Neuronal stem cell (in vitro differentiated cells): ENCODE measurements around the gene SRY. TPM values are rescaled to one million over a fixed set of nuclear protein-coding genes. Genes with fewer than 3 reads are reported as not detected.

Experiments used
- DNase-seq: peaks from one replicate; pipeline ENCODE4 v3.0.0-alpha.2; 2013; ENCODE audit warnings: low spot score
- H2AFZ ChIP-seq: one replicate; pipeline ENCODE4 v1.6.1; 2013; ENCODE audit warnings: mild to moderate bottlenecking, low read length, inconsistent platforms
- H2AK5ac ChIP-seq: 2 replicates; pipeline ENCODE4 v1.6.1; 2013; ENCODE audit warnings: low read depth, mild to moderate bottlenecking, inconsistent platforms, low read length, moderate library complexity, mixed read lengths
- H2BK120ac ChIP-seq: 2 replicates; pipeline ENCODE4 v1.6.1; 2013; ENCODE audit warnings: low read depth, mild to moderate bottlenecking, inconsistent platforms, low read length, moderate library complexity, mixed read lengths
- H2BK12ac ChIP-seq: one replicate; pipeline ENCODE4 v1.6.1; 2013; ENCODE audit warnings: low read length, inconsistent platforms
- H2BK15ac ChIP-seq: 2 replicates; pipeline ENCODE4 v1.6.1; 2013; ENCODE audit warnings: mild to moderate bottlenecking, low read length, inconsistent platforms, mixed read lengths
- H2BK5ac ChIP-seq: one replicate; pipeline ENCODE4 v1.6.1; 2013; ENCODE audit warnings: inconsistent platforms, mild to moderate bottlenecking, low read length, moderate library complexity
- H3K14ac ChIP-seq: one replicate; pipeline ENCODE4 v1.6.1; 2013; ENCODE audit warnings: low read length, inconsistent platforms
- H3K18ac ChIP-seq: 2 replicates; pipeline ENCODE4 v1.6.1; 2013; ENCODE audit warnings: low read length, inconsistent platforms
- H3K23ac ChIP-seq: 2 replicates; pipeline ENCODE4 v1.6.1; 2013; ENCODE audit warnings: low read depth, mild to moderate bottlenecking, mixed read lengths, low read length, inconsistent platforms; ENCODE audit not compliant: poor library complexity
- H3K27ac ChIP-seq: replicated peaks from 3 replicates; pipeline ENCODE4 v1.5.1; 2013; ENCODE audit warnings: low read length, inconsistent platforms
- H3K27me3 ChIP-seq, 3 experiments: 2 replicates each; pipeline ENCODE4 v1.6.1; 2013; ENCODE audit warnings: low read length in 3 of 3, mild to moderate bottlenecking in 2 of 3, inconsistent platforms in 1 of 3, low read depth in 1 of 3, mixed read lengths in 1 of 3, moderate library complexity in 1 of 3; ENCODE audit not compliant: control insufficient read depth in 3 of 3, insufficient read depth in 3 of 3
- H3K36me3 ChIP-seq, 2 donors: replicated peaks in 1 of 2; 2 replicates each; pipeline ENCODE4 v1.6.1; 2013; ENCODE audit warnings: low read length in 2 of 2; ENCODE audit not compliant: control insufficient read depth in 2 of 2, insufficient read depth in 2 of 2
- H3K4ac ChIP-seq: 2 replicates; pipeline ENCODE4 v1.6.1; 2013; ENCODE audit warnings: inconsistent platforms, mild to moderate bottlenecking, low read length, moderate library complexity
- H3K4me1 ChIP-seq, 2 donors: 1 replicate in 1 of 2; 2 replicates in 1 of 2; pipeline ENCODE4 v1.6.1; 2013; ENCODE audit warnings: low read length in 2 of 2, low read depth in 1 of 2; ENCODE audit not compliant: control insufficient read depth in 2 of 2, insufficient read depth in 1 of 2
- H3K4me2 ChIP-seq: one replicate; pipeline ENCODE4 v1.6.1; 2013; ENCODE audit warnings: mild to moderate bottlenecking, low read length, inconsistent platforms; ENCODE audit not compliant: insufficient read depth, poor library complexity, severe bottlenecking
- H3K4me3 ChIP-seq, 2 donors: 2 replicates each; pipeline ENCODE4 v1.5.1; 2013; ENCODE audit warnings: low read length in 2 of 2, mild to moderate bottlenecking in 2 of 2, inconsistent platforms in 1 of 2, moderate library complexity in 1 of 2
- H3K79me1 ChIP-seq: one replicate; pipeline ENCODE4 v1.6.1; 2013; ENCODE audit warnings: low read depth, mild to moderate bottlenecking, inconsistent platforms, low read length, moderate library complexity
- H3K9ac ChIP-seq: one replicate; pipeline ENCODE4 v1.6.1; 2013; ENCODE audit warnings: mild to moderate bottlenecking, low read depth, low read length, inconsistent platforms; ENCODE audit not compliant: poor library complexity
- H3K9me3 ChIP-seq, 2 donors: replicated peaks in 1 of 2; 2 replicates each; pipeline versions ENCODE3 to v1.6.1; 2013; ENCODE audit warnings: low read length in 2 of 2, mild to moderate bottlenecking in 2 of 2, inconsistent platforms in 1 of 2, low read depth in 1 of 2, mixed read lengths in 1 of 2, moderate library complexity in 1 of 2; ENCODE audit not compliant: control insufficient read depth in 2 of 2, insufficient read depth in 1 of 2
- H4K8ac ChIP-seq: one replicate; pipeline ENCODE4 v1.6.1; 2013; ENCODE audit warnings: low read depth, mild to moderate bottlenecking, inconsistent platforms, low read length, moderate library complexity
- H4K91ac ChIP-seq: one replicate; pipeline ENCODE4 v1.6.1; 2013; ENCODE audit warnings: low read length, low read depth, mild to moderate bottlenecking, inconsistent platforms; ENCODE audit not compliant: poor library complexity
- WGBS, 2 donors: extraction: QIAGEN DNeasy Blood & Tissue Kit; methylation state at CpG; one replicate each; pipeline ENCODE4 v1.1.7; 2013; ENCODE audit warnings: missing lambda C conversion rate in 2 of 2, mixed read lengths in 1 of 2; ENCODE audit not compliant: insufficient read length in 2 of 2, insufficient replicate concordance in 1 of 2; ENCODE audit errors: extremely low coverage in 2 of 2; 5-methylcytosine and 5-hydroxymethylcytosine counted together
- polyA plus RNA-seq, 2 experiments: library from polyadenylated mRNA; stranded (reverse); fragments of 200-250 nt; gene quantifications; one replicate each; pipeline ENCODE4 v1.2.3, GENCODE V29; 2013

Gene SRY
- 21.1 TPM for polyA plus RNA-seq (2013, experiment 1 of 2)
- 21.5 TPM for polyA plus RNA-seq (2013, experiment 2 of 2)

DNA sequence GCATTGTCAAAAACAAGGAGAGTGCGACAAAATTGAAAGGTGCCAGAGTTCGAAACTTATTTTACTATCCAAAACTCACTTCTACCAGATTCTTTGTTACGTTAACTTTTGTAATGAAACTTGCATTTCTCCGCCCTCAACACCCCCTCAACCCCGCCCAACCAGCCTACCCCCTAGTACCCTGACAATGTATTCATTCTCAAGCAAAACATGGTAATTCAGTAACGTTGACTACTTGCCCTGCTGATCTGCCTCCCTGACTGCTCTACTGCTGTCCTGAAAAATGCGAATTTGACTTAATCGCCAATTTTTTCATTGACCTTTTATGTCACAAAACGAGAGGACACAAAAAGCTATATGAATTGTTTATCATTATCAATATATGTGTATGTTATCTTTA, at the start of gene SRY:
Gene SRY, minus strand, starts transcription at position 83 of the 400 bp plus-strand sequence. Its CDS starts 79 bp downstream, at position 4.
- no CpG with 5 or more reads among the region's 9 CpGs for WGBS, 2 donors
- Histone ChIP-seq H3K27me3 (no peaks in the 10 kb centered on the region), H2BK5ac (no peak within 1 kb of the TSS), H2BK12ac (no peak within 1 kb of the TSS), H4K91ac (no peak within 1 kb of the TSS), H3K23ac (no peak within 1 kb of the TSS), H3K79me1 (no peaks in the 10 kb centered on the region), H3K18ac (peak within 1 kb of the TSS; percentile 27), H2AFZ (no peak within 1 kb of the TSS), H3K9me3 (no peaks in the 10 kb centered on the region), H3K4ac (no peak within 1 kb of the TSS), H3K14ac (no peak within 1 kb of the TSS), H2AK5ac (no peak within 1 kb of the TSS), H2BK120ac (no peak within 1 kb of the TSS), H3K4me2 (peak within 1 kb of the TSS; percentile 32), H4K8ac (no peak within 1 kb of the TSS), H3K27ac (peak within 1 kb of the TSS; percentile 91), H3K36me3 (no peaks in the 10 kb centered on the region), H2BK15ac (no peak within 1 kb of the TSS), H3K4me1 (peaks cover 0 to 1% of the 10 kb centered on the region in 2 donors), H3K4me3 (peak within 1 kb of the TSS in 1 of 2 donors; percentile 89), H3K9ac (no peak within 1 kb of the TSS)
- no peak for DNase-seq

DNA sequence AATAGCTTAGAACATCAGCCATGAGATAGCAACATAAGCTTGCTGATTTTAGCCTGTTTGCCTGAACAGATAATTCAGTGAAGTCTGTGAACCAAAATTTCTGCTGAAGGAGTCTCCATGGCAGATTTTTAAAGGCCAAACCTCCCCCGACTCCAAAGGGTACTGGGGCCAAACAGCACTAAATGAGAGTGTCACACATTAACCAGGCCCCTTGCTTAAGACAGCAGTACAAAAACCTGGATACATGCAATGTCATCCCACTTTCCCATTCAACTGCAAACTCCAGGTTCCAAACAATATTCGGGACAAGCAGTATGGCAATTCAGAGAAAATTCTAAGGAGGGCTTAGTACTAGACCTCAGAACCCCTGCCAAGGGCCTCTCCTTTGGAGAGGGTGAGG, 49.6 kb upstream of the SRY start:
- H3K9ac ChIP-seq: no peak overlapping the region
- no peaks in the 10 kb centered on the region for H3K9me3 ChIP-seq
- no peak for DNase-seq
- H3K27ac ChIP-seq: no peak overlapping the region
- no peaks in the 10 kb centered on the region for H3K36me3 ChIP-seq
- no CpG with 5 or more reads among the region's 2 CpGs for WGBS, 2 donors
- H4K8ac ChIP-seq: no peak overlapping the region
- no peak overlapping the region for H2BK15ac ChIP-seq
- H3K18ac ChIP-seq: no peak overlapping the region
- H3K14ac ChIP-seq: no peak overlapping the region
- H2AK5ac ChIP-seq: no peak overlapping the region
- H3K4me3 ChIP-seq: no peak overlapping the region
- H2BK12ac ChIP-seq: no peak overlapping the region
- no peak overlapping the region for H4K91ac ChIP-seq
- H3K4me2 ChIP-seq: no peak overlapping the region
- H3K23ac ChIP-seq: no peak overlapping the region
- no peak overlapping the region for H2BK120ac ChIP-seq
- no peak overlapping the region for H2AFZ ChIP-seq
- H2BK5ac ChIP-seq: no peak overlapping the region
- H3K79me1 ChIP-seq: no peaks in the 10 kb centered on the region
- no peaks in the 10 kb centered on the region for H3K27me3 ChIP-seq
- H3K4me1 ChIP-seq: no peaks in the 10 kb centered on the region
- H3K4ac ChIP-seq: no peak overlapping the region

DNA sequence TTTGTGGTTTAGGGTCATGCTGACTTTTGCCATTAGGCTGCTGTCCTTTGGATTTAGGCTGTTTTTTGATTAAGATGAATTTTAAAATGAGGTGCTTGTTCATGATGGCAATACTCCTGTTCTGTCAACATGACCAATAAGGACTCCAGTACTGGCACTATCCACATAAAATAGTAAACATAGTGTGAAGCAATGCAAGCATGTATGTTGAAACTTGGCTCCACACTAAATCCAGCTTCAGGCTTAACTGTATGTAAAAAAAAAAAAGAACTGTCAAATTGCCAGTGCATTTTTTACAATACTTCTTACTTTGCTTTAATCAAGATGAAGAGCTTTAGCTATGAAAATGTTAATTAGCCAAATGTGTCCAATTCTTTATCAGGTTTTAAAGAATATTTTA, 47.7 kb upstream of the SRY start:
- Histone ChIP-seq H3K27ac (no peak overlapping the region), H3K4ac (no peak overlapping the region), H3K23ac (no peak overlapping the region), H3K14ac (no peak overlapping the region), H3K4me1 (no peaks in the 10 kb centered on the region), H3K4me3 (no peak overlapping the region), H3K4me2 (no peak overlapping the region), H2AFZ (no peak overlapping the region), H3K18ac (no peak overlapping the region), H2AK5ac (no peak overlapping the region), H3K36me3 (no peaks in the 10 kb centered on the region), H3K9me3 (no peaks in the 10 kb centered on the region), H3K79me1 (no peaks in the 10 kb centered on the region), H2BK5ac (no peak overlapping the region), H2BK12ac (no peak overlapping the region), H2BK15ac (no peak overlapping the region), H4K91ac (no peak overlapping the region), H2BK120ac (no peak overlapping the region), H3K9ac (no peak overlapping the region), H4K8ac (no peak overlapping the region), H3K27me3 (no peaks in the 10 kb centered on the region)
- no peak for DNase-seq

DNA sequence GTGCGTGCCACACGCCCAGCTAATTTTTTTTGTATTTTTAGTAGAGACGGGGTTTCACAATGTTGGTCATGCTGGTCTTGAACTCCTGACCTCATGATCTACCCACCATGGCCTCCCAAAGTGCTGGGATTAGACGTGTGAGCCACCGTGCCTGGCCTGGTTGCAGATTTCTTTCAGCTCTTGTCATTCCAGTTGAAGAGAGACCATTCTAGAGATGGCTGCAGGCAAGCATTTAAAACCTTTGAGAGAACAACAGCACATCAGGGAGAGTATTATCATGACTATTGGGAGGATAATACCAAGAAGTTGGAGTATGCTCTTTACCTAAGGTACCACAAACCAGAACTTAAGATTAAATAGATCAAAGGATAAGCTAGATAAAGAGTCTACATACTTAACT, 41.0 kb upstream of the SRY start:
- DNase-seq: no peak
- H3K9me3 ChIP-seq: no peaks in the 10 kb centered on the region
- no peak overlapping the region for H2AK5ac ChIP-seq
- WGBS, 2 donors: no CpG with 5 or more reads among the region's 5 CpGs
- H2BK120ac ChIP-seq: no peak overlapping the region
- no peaks in the 10 kb centered on the region for H3K27me3 ChIP-seq
- H3K27ac ChIP-seq: no peak overlapping the region
- H3K23ac ChIP-seq: no peak overlapping the region
- no peak overlapping the region for H2BK5ac ChIP-seq
- no peak overlapping the region for H4K91ac ChIP-seq
- H2BK15ac ChIP-seq: no peak overlapping the region
- H3K79me1 ChIP-seq: no peaks in the 10 kb centered on the region
- no peak overlapping the region for H2BK12ac ChIP-seq
- H3K9ac ChIP-seq: no peak overlapping the region
- H3K18ac ChIP-seq: no peak overlapping the region
- no peaks in the 10 kb centered on the region for H3K4me1 ChIP-seq
- no peak overlapping the region for H3K14ac ChIP-seq
- no peaks in the 10 kb centered on the region for H3K36me3 ChIP-seq
- no peak overlapping the region for H3K4me3 ChIP-seq
- H3K4ac ChIP-seq: no peak overlapping the region
- no peak overlapping the region for H4K8ac ChIP-seq
- no peak overlapping the region for H2AFZ ChIP-seq
- H3K4me2 ChIP-seq: no peak overlapping the region
